Endometrial microvascular endothelial cells (primary cell): ENCODE data around the gene ERN1. TPM values are rescaled to one million over a fixed set of nuclear protein-coding genes. Genes with fewer than 3 reads are reported as not detected.
"Not testable (repeated sequence)": the region's sequence is repeated elsewhere in the genome, so short reads cannot be mapped to it uniquely, and the experiment has no call there.

Source experiments
- in situ Hi-C: cut with HindIII; loops from 2 replicates; pipeline ENCODE4 v1.10.0; 2017; ENCODE audit warnings: low sequenced_read_pairs, low pct_unique_long_range_greater_than_20kb; ENCODE audit errors: inconsistent ontology term
- total RNA-seq: library from RNA; depleted of rRNA; stranded (reverse); fragments of >200 nt; gene quantifications from one replicate; pipeline ENCODE4 v1.2.3, GENCODE V29; 2015; ENCODE audit errors: inconsistent ontology term

The ERN1 gene
- 23.1 TPM for total RNA-seq

DNA sequence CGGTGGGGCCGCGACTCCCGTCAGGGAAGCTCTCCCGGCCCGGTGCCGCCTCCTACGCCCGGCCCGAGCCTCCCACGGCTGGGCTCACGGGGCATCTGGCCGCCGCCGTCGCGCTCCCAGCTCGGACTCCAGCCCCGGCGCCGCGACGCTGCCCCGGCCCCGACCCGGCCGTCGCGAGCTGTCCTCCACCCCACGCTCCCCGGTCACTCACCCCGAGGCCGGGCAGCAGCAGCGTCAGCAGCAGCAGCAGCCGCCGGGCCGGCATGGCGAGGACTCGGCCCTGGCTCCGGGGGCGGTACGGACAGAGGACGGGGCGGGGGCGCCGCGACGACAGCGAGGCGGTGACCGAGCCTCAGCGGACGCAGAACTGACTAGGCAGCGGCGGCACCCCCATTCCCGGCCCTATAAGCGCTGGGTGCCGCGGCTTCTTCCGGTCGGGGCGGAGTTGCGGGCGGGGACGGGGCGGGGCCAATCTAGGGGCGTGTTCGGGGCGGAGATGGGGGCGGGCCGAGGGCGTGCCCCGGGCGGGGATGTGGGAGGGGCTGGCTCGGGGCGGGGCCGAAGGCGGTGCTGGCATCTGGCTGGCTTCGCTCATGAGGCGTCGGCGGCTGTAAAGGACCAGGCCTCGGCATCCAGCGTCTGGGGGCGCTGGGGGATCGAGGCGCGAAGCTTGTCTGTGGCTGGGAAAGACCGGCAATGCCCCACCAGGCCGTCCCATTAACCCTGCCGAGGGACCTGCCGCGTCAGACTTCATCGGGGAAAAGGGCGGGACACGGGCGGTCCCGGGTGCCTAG lies at the start of gene ERN1:
ERN1 (minus strand) TSS at position 380 of the 794 bp plus-strand sequence; CDS start at position 265, 115 bp downstream.
- in situ Hi-C loops, result no loop called here

DNA sequence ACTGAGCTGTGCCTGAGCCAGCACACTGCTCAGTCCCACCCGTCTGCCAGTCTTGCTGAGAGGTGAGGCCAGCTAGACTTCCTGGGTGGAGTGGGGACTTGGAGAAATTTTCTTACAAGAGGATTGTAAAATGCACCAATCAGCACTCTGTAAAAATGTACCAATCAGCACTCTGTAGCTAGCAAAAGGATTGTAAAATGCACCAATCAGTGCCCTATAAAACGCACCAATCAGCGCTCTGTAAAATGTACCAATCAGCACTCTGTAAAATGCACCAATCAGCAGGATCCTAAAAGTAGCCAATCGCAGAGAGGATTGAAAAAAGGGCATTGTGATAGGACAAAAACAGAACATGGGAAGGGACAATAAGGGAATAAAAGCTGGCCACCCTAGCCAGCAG lies 49.1 kb upstream of the ERN1 start:
- in situ Hi-C loops, result not testable (repeated sequence)

DNA sequence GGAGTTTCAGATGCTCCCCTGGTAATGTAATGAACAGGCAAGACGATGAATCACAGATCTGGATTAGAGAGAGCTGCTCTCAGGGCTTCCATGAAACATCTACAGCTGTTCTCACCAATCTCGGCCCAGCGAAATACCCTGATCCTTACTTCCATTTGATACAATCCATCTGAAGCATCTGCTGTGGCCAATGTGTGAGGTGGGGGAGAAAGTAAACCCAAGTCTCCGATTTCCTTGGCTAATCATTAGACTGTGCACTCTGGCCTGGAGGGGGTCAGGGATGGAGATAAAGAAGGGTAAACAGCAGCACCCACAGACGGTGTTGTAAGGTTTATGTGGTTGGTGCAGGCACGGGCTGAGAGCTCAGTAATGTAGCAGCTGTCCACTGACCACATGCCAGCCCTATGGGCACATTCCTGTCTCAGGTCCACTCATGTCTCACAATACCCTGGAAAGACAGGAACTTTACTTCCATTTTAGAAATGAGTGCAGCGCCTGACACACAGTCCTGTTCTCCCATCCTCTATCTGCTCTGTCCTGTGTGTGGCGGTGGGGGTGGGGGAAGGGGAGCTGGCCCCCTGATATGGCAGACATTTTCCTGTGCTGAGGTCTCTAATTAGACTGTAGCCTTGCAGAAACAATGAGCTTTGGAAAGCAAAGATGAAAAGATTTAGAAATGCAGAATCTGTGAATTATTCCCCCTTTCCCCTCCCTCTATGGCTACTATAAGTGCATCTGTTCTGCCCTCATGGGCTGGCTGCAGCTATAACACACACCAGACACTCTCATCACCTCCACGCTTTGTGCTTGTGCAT lies 48.3 kb upstream of the ERN1 start:
- in situ Hi-C loops, result no loop called here

DNA sequence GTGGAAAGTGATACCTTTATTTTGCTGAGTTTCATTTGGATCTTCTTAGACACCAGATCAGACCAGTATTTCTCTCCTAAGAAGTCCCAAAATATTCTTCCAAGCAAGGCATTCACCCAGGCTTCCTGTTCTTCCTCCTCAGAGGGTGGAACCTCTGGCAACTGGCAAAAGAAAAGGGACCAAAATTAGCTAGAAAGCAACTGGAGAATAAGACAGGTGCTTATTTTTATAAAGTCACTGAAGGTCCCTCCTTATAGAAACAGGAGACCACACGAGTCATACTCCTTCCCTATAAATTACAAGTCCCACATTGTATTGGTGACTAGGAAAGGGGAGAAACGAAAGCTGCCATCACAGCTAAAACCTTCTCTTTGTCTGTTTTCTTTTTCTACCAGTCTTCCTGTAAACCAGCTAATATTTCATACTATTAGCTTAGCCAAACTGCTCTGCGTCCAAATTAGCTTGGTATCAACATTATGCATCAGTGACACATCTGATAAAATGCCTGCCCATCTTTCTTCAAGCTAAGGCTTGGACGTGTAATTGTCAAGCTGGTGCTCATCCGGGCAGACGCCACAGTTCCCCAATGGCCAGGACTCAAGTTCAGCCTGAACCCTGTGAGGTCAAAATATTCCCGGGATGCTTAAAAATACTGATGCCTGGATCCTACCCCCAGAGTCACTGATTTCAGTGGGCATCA lies 47.5 kb upstream of the ERN1 start:
- in situ Hi-C loops, result no loop called here

DNA sequence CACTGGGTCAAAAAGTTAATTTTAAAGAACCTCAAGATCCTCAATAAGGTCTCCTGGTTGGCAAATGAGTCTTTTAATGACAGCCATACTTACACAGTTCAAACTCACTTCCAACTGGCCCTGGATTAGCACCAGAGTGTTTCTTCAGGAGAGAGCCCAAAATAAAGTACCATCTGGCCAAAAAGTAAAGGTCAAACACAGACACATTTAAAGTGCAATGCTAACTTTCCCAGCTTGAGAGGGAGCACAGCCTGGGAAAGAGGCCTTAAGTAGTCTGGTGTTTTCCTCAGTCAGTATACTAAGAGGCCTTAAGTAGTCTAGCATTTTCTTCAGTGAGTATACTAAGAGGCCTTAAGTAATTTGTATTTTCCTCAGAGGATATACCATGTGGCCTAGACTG lies 46.6 kb upstream of the ERN1 start:
- in situ Hi-C loops, result no loop called here

DNA sequence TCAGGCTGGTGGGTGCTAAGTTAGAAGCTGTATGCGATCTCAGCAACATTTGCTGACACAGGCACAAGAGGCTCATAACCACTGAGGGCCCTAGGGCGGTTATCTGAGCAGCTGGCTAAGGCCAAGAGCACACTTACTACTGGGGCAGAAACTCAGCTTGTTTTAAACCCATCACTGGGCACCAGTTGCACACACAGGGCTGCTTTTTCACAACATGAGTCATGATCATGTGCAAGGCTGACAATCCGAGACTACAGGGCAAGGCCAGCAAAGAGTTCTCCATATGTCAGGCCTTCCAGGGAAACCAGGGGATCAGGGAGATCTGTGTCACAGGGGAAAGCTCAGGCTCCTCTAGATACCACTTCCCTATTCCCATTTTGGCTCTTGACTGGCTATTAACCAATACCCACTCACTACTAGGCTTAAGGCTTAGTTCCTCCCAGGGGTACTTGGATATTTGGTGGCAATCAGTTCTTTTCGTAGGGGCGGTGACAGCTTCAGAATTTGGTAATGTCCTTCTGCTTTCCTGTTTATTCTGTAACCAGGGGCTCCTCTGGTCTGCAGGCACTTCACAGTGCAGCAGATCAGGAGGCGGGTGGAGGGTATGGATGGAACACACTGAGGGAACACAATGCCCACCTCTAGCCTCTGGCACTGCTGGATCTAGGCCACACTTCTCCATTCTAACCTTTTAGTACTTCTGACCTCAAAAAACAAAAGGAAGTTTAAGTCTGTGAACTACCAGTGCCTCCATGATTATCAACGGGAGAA lies 44.9 kb upstream of the ERN1 start:
- in situ Hi-C loops, result no loop called here

DNA sequence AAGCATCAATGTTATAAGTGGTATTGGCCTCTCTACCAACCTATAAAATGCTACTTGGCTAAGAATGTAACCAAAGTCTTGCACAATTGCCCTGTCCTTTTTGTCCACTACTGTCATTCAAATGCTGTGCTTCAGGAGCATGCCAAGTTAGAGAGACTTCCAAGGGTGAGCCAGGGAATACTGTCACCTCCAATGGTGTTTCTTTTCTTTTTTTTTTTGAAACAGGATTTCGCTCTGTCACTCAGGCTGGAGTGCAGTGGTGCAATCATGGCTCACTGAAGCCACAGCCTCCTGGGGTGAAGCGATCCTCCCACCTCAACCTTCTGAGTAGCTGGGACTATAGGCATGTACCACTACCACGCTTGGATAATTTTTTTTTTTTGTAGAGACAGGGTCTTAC lies 43.7 kb upstream of the ERN1 start:
- in situ Hi-C loops, result no loop called here

DNA sequence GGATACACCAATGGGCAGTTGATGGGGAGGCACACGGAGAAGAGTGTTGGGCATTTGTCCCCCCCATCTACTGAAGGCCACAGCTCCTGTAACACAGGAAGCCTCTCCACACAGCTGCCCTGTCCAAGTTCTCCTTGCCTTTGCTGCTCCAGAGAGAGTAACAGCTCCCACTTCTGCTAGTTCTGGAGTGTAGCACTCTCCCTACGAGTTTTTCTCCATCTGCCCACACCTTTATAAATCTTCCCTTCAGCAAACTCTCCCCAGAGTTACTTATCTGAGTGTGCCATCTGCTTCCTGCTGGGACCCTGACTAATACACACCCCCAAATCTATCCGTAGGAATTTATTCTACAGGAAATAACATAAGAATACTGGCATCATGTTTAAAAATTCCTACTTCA lies 42.6 kb upstream of the ERN1 start:
- in situ Hi-C loops, result no loop called here

DNA sequence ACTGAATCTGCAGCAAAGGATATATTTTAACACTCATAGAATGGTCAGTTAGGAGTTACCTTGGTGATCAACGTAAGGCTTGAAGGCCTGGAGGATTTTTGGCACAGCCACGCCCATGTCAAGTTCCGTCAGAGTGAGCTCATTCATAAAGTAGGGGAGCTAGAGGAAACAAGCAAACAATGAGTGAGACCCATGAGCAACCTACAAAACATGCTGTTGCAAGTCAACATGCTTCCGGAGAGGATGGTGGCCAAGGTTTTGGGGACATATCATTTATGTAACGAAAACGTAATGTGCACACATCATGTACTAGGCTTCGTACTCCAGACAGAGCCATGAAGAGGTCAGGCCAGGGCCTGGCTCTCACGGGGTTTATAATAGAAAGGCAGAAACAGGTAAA lies 41.1 kb upstream of the ERN1 start:
- in situ Hi-C loops, result no loop called here

DNA sequence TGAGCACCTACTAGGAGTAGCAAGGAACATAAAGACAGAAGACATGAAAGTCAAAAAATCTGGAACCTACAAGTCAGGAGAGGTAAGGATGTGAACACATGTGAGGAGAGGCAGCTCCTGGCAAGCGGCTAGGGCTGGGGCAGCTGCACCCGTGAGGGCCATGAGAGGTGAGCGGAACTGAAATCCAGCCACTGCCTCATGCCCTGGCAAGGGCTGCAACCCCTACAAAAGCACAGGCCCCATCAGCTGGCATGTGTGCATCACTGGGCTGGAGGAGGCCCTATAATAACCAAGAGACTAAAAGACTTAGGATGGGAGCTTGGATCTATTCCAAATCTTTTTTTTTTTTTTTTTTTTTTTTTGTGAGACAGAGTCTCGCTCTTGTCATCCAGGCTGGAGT lies 40.3 kb upstream of the ERN1 start:
- in situ Hi-C loops, result no loop called here

DNA sequence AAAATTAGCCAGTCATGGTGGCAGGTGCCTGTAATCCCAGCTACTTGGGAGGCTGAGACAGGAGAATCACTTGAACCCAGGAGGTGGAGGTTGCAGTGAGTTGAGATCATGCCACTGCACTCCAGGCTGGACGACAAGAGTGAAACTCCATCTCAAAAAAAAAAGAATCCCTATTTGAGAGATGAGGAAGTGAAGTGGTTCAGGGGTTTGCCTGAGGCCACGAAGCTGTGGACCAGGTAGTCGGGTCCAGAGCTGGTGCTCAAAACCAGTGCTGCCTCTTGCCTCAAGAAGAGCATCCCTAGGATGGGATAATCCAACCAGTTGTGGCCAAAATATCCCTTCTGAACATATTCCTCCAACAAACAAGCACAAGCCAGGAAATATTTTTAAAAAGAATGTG lies 37.7 kb upstream of the ERN1 start:
- in situ Hi-C loops, result not testable (repeated sequence)

DNA sequence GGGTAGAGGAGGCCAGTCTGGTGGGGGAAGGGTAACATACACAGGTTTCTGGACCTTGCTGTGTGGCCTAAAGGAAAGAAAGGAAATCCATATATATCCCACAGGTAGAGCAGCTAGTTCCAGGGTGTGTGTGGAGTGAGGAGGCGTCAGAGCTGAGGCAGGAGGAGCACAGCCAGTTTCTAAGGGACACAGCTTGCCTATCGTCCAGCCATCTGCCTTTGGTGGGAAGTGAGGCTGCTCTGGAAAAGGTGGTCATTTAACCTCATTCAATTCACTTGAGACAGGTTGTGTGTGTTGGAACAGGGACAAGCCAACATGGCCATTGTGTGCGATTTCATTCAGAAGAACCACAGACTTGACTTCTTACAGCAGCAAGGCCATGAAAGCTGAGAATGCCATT lies 36.9 kb upstream of the ERN1 start:
- in situ Hi-C loops, result no loop called here

DNA sequence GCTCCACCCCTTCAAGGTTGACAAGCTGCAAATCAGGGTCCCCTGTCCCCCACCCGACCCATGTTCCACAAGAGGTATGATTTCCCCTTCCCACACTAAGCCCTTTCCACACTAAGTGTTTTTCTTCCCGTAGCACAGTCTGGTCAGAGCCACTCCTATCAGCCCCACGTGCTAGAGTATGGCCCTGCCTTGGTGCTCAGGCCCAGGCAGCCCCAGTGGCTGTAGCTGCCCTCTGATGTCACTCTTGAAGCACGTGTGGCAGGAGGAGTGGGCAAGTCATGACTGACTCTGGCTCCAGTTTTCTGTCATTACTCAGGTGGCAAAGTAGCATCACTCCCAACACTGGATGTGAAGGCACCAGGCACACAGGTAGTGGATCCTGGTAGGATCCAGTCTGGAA lies 35.4 kb upstream of the ERN1 start:
- in situ Hi-C loops, result no loop called here

DNA sequence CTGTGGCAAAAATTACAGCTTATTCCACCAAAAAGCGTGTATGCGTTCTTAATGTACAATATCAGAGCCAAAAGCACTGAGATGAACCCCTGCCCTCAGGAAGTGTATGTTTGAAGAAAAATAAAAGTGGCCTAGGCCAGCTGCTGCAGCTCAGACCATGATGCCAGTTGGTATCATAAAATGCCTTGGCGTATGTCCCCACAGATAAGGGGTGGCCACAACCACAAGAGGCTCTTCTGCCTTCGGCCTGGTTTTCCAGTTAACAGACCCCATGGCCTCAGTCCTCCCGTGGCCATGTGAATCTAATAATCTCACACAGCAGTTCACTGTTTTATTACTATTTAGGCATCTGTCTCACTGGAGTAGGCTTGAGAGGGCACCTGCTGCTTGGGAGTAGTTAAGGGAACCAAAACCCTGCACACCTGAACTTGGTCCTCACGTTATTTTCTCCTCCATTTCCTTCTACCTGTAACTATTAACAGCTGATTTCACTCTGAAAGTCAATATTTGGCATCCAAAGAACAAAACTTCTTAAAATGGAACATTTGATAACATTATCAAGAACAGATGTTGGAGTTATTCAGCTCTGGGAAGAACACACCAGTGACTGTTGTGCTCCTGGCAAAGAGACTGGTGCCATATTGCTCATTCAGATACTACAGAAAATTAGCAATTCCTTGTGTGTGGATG lies 34.8 kb upstream of the ERN1 start:
- in situ Hi-C loops, result no loop called here

DNA sequence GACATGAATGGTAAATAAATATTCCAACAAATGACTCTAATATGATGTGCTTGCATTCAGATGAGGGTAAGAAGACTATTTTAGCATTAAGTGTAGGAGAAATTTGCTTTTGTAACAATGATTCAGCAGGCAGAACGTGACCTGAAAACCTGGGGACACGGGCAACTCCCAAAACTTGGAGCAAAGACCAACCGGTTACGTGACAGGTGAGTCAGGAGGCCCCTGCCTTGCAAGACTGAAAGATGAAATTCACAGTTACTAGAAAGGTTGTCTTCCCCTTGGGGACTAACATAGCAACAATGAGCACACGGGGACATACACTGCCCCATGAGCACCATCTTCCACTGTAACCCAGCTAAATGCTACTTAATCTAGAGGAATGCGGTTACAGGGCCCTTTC lies 33.5 kb upstream of the ERN1 start:
- in situ Hi-C loops, result no loop called here

DNA sequence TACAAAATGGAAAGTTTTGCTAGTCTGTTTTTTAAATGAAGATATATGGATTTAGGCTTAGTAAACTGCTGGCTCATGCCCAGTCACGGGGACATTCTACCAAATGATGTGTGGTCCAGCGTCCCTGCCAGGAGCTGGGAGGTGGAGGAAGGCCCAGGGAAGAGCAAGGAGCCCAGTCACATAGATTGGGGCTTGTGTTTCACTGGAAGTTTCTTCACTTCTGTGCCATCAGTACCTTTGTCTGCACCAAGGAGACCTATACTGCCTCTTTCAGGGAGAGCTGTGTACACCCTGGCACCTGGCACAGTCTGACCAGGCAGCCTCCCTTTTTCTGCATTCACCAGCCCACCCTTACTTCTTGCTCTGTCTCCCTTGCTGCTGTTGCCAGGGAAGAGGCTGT lies 32.6 kb upstream of the ERN1 start:
- in situ Hi-C loops, result no loop called here

DNA sequence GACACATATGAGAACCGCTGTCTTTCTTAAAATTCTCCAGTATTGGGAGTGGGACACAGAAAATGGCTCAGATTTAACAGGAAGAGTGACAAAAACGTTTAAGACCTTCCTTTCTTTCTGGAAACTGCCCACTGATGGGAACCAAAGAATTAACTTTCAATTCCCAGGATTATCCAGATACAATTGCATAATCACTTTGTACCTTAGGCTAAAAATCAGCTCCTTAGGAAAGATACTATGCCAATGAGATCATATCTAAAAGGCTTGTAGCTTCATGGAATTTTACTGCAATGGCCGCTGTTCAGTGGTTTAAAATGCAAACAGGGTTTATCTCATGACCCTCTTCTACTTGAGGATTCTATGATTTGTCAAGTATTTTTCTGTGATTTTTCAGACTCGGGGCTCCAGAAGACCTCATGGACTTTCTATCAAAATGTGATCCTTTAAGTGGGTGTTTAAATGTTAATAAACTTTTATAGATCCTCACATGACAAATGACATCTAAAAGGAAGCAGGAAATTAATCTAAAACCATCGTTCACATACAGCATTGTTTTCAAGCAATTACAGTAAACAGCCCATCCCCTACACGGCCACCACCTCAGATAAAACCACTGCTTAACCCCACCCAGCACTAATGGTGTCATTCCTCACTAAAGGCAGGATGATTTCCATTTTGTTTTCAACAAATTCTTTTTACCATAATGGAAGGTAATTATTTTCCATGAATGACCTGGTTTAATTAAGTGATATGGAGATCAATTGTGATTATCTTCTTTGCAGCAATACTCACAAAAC lies 31.6 kb upstream of the ERN1 start:
- in situ Hi-C loops, result no loop called here

DNA sequence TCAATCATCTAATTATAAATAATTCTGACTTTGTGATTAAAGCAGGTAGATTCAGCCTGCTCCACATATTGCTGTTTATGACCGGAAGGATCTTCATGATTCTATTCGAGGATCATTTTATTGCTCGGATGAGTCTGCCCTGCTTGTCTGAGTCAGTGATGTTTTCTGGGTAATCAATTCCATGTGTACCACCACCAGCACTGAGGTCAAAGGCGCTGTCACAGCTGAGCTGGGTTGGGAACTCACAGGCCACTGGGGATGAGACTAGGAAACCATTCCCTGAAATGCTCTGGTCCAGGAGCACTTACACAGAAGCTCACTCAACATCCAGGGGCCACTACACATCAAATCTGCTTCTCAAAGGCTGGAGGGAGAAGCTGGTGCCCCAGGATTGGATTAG lies 30.4 kb upstream of the ERN1 start:
- in situ Hi-C loops, result no loop called here
